GM10266 (cell line): ENCODE data around the gene CD226.
"Not testable (repeated sequence)": the region's sequence is repeated elsewhere in the genome, so short reads cannot be mapped to it uniquely, and the experiment has no call there.

ENCODE experiments used
- DNase-seq: peaks from one replicate; pipeline ENCODE4 v3.0.0; 2012; ENCODE audit errors: extremely low spot score
- CTCF ChIP-seq: IDR thresholded peaks from 2 replicates; pipeline ENCODE4 v1.5.1; 2012; ENCODE audit warnings: mild to moderate bottlenecking, low read depth; ENCODE audit not compliant: control insufficient read depth, insufficient read depth; ENCODE audit errors: missing control alignments

The CD226 gene

GRCh38 chr18:69865776-69866175 lies 81.9 kb downstream of the CD226 start:
- no peak for TF ChIP-seq CTCF
- no peak for DNase-seq

GRCh38 chr18:69864802-69865201 lies 82.9 kb downstream of the CD226 start:
- not testable (repeated sequence) for DNase-seq

GRCh38 chr18:69858897-69859296 lies 88.8 kb downstream of the CD226 start:
- no peak for TF ChIP-seq CTCF
- DNase-seq, result no peak

GRCh38 chr18:69854455-69854854 lies 93.2 kb downstream of the CD226 start:
- TF ChIP-seq CTCF, result no peak
- DNase-seq, result no peak

- no peak for TF ChIP-seq CTCF
- no peak for DNase-seq
These were observed 94.6 kb downstream of the CD226 start for GRCh38 chr18:69853051-69853450.

GRCh38 chr18:69845593-69846506 lies 101.8 kb downstream of the CD226 start:
- DNase-seq, result no peak
- no peak for TF ChIP-seq CTCF

GRCh38 chr18:69844656-69845055 lies 103.0 kb downstream of the CD226 start:
- no peak for TF ChIP-seq CTCF
- no peak for DNase-seq

GRCh38 chr18:69843015-69843414 lies 104.7 kb downstream of the CD226 start:
- no peak for TF ChIP-seq CTCF
- no peak for DNase-seq
